SK-N-SH treated with all-trans-retinoic acid at 6 μM for 48 hours (cell line): ENCODE data around the gene CAV1.

Experiments used
- CSDC2 ChIP-seq: fragments of 250-450 bp; sonication (Bioruptor Pico); IDR thresholded peaks from 2 replicates; pipeline ENCODE4 v1.5.0; 2020; ENCODE audit warnings: mild to moderate bottlenecking, moderate library complexity
- GLIS3 ChIP-seq: fragments of 250-450 bp; sonication (Bioruptor Pico); IDR thresholded peaks from 2 replicates; pipeline ENCODE4 v1.5.0; 2020; ENCODE audit warnings: mild to moderate bottlenecking, moderate library complexity
- RARB ChIP-seq: fragments of 250-450 bp; sonication (Bioruptor Pico); IDR thresholded peaks from 2 replicates; pipeline ENCODE4 v1.8.0; 2021; ENCODE audit warnings: mild to moderate bottlenecking, moderate library complexity
- ZFP3 ChIP-seq: fragments of 250-450 bp; sonication (Bioruptor Pico); IDR thresholded peaks from 2 replicates; pipeline ENCODE4 v1.5.0; 2020; ENCODE audit warnings: mild to moderate bottlenecking, moderate library complexity
- ZFP30 ChIP-seq: fragments of 450-650 bp; formaldehyde crosslinking; IDR thresholded peaks from 2 replicates; pipeline ENCODE4 v1.5.0; 2022; ENCODE audit warnings: mild to moderate bottlenecking, moderate library complexity
- ZNF565 ChIP-seq: fragments of 450-650 bp; formaldehyde crosslinking; conservative IDR thresholded peaks from 2 replicates; pipeline ENCODE4 v1.5.0; 2020; ENCODE audit warnings: low read depth, mild to moderate bottlenecking, moderate library complexity

GRCh38 chr7:116541951-116542350, 17.1 kb downstream of the CAV1 start:
- TF ChIP-seq ZFP3 (CRISPR knock-in tag) (no peak), ZFP30 (CRISPR knock-in tag) (no peak), CSDC2 (no peak), GLIS3 (CRISPR knock-in tag) (no peak), RARB (CRISPR knock-in tag) (no peak), ZNF565 (CRISPR knock-in tag) (no peak)
